Measurements from ENCODE around the gene ZNF335. TPM values are rescaled to one million over a fixed set of nuclear protein-coding genes. Genes with fewer than 3 reads are reported as not detected.

ZNF335 gene
- total RNA-seq, 4 donors from 2014 or later, result 12.9 to 19.0 (median 15.3) TPM

DNA sequence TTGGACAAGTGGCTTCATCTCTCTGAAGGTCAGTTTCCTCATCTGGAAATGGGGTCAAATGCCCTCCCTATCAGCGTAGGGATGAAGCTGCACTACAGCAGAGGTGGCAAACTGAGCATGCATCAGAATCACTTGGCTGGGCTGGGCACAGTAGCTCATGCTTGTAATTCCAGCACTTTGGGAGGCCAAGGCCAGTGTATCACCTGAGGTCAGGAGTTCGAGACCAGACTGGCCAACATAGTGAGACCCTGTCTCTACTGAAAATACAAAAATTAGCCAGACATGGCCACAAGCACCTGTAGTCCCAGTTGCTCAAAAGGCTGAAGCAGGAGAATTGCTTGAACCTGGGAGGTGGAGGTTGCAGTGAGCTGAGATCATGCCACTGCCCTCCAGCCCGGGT lies 30.0 kb upstream of the ZNF335 start:
- no peak for TF ChIP-seq EP300 (IDR thresholded peaks at IDR 0.05)
- no peak for TF ChIP-seq POLR2A (IDR thresholded peaks at IDR 0.05; ENCODE audit: low read depth)
- TF ChIP-seq, protein P1, sequence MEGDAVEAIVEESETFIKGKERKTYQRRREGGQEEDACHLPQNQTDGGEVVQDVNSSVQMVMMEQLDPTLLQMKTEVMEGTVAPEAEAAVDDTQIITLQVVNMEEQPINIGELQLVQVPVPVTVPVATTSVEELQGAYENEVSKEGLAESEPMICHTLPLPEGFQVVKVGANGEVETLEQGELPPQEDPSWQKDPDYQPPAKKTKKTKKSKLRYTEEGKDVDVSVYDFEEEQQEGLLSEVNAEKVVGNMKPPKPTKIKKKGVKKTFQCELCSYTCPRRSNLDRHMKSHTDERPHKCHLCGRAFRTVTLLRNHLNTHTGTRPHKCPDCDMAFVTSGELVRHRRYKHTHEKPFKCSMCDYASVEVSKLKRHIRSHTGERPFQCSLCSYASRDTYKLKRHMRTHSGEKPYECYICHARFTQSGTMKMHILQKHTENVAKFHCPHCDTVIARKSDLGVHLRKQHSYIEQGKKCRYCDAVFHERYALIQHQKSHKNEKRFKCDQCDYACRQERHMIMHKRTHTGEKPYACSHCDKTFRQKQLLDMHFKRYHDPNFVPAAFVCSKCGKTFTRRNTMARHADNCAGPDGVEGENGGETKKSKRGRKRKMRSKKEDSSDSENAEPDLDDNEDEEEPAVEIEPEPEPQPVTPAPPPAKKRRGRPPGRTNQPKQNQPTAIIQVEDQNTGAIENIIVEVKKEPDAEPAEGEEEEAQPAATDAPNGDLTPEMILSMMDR (IDR thresholded peaks at IDR 0.05), result no peak
- no peak for TF ChIP-seq POLR2AphosphoS5 (IDR thresholded peaks at IDR 0.05)
- 100% methylated on average over 2 of the region's 3 CpGs for WGBS
- Histone ChIP-seq H3K27me3 (peaks cover 0 to 94% (median 9%) of the 10 kb centered on the region in 4 donors), H3K9me3 (no peaks in the 10 kb centered on the region), H3K36me3 (no peaks in the 10 kb centered on the region), H3K4me1 (peaks cover 0 to 5% (median 0%) of the 10 kb centered on the region in 4 donors), H3K27ac (replicated peaks in 1 of 4) (no peak overlapping the region), H3K4me3 (no peak overlapping the region)
- intact Hi-C loops (cut with DNase I), result no loop called here
- no peak for DNase-seq (ENCODE audit: extremely low spot score)

DNA sequence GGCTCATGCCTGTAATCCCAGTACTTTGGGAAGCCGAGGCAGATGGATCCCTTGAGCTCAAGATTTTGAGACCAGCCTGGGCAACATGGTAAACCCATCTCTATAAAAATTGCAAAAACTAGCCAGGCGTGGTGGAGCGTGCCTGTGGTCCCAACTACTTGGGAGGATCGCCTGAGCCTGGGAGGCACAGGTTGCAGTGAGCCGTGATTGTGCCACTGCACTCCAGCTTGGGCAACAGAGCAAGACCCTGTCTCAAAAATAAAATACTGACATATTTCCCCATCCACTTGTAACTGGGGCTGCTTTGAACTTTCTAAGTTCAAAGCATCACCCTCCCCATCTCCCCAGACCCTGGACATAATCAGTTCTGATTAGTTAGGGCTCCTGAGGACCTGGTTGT lies 29.5 kb upstream of the ZNF335 start:
- 92% methylated on average over 5 of the region's 5 CpGs for WGBS
- H3K36me3 ChIP-seq, result no peaks in the 10 kb centered on the region
- H3K4me3 ChIP-seq, result no peak overlapping the region
- no peak overlapping the region for H3K27ac ChIP-seq (replicated peaks in 1 of 4)
- no peak for TF ChIP-seq POLR2A (IDR thresholded peaks at IDR 0.05; ENCODE audit: low read depth)
- TF ChIP-seq POLR2AphosphoS5 (IDR thresholded peaks at IDR 0.05), result no peak
- TF ChIP-seq, protein P1 (IDR thresholded peaks at IDR 0.05), result no peak
- no peak for TF ChIP-seq EP300 (IDR thresholded peaks at IDR 0.05)
- peaks cover 0 to 5% (median 0%) of the 10 kb centered on the region in 4 donors for H3K4me1 ChIP-seq
- intact Hi-C loops (cut with DNase I), result no loop called here
- peaks cover 0 to 94% (median 11%) of the 10 kb centered on the region in 4 donors for H3K27me3 ChIP-seq
- DNase-seq (ENCODE audit: extremely low spot score), result no peak
- H3K9me3 ChIP-seq, result no peaks in the 10 kb centered on the region

DNA sequence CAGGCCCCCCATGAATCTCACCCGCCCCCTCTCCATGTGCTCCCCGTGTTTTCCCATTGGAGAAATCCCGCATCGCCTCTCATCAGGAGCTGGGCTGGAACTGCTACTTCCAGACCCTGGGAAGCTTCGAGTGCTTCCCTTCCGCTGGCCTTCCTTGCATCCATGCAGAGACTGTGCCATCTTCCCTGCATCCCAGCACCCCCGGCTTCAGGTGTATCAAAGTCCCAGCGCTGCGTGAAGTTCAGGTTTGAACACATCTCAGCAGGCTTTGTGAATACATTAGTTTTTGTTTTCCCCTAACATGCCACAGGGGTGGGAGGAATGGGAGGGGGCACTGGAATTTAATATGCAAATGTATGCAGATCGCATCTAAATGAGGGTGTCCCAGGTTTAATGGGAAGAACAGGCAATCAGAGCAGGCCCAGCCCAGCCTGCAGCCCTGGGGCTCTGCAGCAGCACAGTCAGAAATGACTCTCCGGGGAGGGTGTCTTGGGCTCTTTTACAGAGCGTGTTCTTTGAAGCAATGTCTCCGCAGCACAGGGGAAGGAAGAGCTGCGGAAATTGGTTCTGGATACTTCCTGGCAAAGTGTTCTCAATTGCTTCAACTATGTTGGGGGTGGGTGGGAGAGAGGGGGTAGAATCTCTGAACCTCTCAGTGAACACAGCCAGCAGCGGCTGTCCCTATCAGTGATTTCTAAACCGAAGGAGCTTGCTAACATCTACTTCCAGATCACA lies 28.4 kb upstream of the ZNF335 start:
- 43% methylated on average over 14 of the region's 16 CpGs for WGBS

DNA sequence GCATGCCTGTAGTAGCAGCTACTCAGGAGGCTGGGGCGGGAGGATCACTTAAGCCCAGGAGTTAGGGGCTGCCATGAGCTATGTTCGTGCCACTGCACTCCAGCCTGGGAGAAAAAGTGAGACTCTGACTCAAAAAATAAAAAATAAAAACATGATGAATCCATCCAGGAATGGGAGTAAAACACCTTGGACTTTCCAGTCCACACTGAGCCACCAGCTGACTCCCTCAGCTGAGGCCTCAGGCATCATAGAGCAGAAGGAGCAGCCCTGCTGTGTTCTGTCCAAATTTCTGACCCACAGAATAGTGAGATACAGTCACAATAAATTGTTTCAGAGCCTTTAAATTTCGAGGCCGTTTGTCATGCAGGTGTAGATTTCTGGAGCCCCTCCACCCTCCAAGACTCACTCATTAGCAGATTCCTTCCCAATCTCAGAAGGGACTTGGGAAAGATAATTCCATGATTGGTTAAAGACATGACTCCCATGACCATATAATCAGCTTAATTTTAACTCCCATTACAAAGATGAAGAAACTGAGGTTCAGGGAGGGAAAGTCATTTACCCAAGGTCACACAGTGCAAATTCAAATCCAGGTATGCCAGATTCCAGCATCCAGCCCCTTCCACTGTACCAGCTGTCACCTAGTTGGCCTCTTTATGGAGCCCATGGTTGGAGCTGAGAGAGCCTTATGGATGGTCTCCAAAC lies 27.7 kb upstream of the ZNF335 start:
- Histone ChIP-seq H3K27me3 (peaks cover 0 to 96% (median 14%) of the 10 kb centered on the region in 4 donors), H3K9me3 (no peaks in the 10 kb centered on the region), H3K36me3 (no peaks in the 10 kb centered on the region), H3K4me1 (peaks cover 0 to 5% (median 0%) of the 10 kb centered on the region in 4 donors), H3K27ac (replicated peaks in 1 of 4) (no peak overlapping the region), H3K4me3 (no peak overlapping the region)
- WGBS, result 85% methylated on average over 4 of the region's 4 CpGs
- intact Hi-C loops (cut with DNase I), result no loop called here
- DNase-seq (ENCODE audit: extremely low spot score), result no peak
- no peak for TF ChIP-seq POLR2A (IDR thresholded peaks at IDR 0.05; ENCODE audit: low read depth)
- TF ChIP-seq EP300 (IDR thresholded peaks at IDR 0.05), result no peak
- TF ChIP-seq, protein P1 (IDR thresholded peaks at IDR 0.05), result no peak
- TF ChIP-seq POLR2AphosphoS5 (IDR thresholded peaks at IDR 0.05), result no peak

More for the DNA sequence above, 28.4 kb upstream of the ZNF335 start:
- H3K27ac ChIP-seq (replicated peaks in 1 of 4), result no peak overlapping the region
- H3K4me3 ChIP-seq, result no peak overlapping the region
- peaks cover 0 to 96% (median 14%) of the 10 kb centered on the region in 4 donors for H3K27me3 ChIP-seq
- TF ChIP-seq EP300 (IDR thresholded peaks at IDR 0.05), result no peak
- TF ChIP-seq, protein P1 (IDR thresholded peaks at IDR 0.05), result no peak
- no peak for TF ChIP-seq POLR2AphosphoS5 (IDR thresholded peaks at IDR 0.05)
- no peak for TF ChIP-seq POLR2A (IDR thresholded peaks at IDR 0.05; ENCODE audit: low read depth)
- intact Hi-C loops (cut with DNase I), result no loop called here
- H3K4me1 ChIP-seq, result peaks cover 0 to 5% (median 0%) of the 10 kb centered on the region in 4 donors
- no peaks in the 10 kb centered on the region for H3K36me3 ChIP-seq
- DNase-seq (ENCODE audit: extremely low spot score), result no peak
- H3K9me3 ChIP-seq, result no peaks in the 10 kb centered on the region
